GM12801 (cell line): Measurements from ENCODE around the gene CCDC33.

Experiments
- TF ChIP-seq, protein P1 (sequence below): IDR thresholded peaks from one replicate; pipeline ENCODE4 v1.5.1; 2011; ENCODE audit warnings: control low read depth; ENCODE audit not compliant: insufficient read length; ENCODE audit errors: extremely low read depth

Gene CCDC33

DNA sequence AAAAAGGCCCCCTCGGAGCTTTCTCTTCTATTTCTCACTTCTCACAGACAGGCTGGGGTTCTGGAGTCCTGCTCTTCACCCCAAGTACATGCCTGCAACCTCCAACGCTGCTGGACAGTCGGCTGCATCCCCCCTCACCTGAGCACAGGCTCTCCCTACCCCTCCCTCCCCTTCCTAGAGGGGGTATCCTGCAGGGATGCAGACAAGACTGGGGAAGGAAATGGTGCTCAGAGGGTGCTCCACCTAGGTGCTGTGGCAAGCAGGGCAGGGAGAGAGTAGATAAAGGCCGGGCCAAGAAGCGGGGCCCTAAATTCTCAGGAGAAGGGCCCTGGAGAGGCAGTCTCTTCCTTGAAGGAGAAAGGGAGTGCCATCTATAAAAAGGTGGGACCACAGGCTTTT lies 26.6 kb upstream of the CCDC33 start:
- TF ChIP-seq, protein P1, sequence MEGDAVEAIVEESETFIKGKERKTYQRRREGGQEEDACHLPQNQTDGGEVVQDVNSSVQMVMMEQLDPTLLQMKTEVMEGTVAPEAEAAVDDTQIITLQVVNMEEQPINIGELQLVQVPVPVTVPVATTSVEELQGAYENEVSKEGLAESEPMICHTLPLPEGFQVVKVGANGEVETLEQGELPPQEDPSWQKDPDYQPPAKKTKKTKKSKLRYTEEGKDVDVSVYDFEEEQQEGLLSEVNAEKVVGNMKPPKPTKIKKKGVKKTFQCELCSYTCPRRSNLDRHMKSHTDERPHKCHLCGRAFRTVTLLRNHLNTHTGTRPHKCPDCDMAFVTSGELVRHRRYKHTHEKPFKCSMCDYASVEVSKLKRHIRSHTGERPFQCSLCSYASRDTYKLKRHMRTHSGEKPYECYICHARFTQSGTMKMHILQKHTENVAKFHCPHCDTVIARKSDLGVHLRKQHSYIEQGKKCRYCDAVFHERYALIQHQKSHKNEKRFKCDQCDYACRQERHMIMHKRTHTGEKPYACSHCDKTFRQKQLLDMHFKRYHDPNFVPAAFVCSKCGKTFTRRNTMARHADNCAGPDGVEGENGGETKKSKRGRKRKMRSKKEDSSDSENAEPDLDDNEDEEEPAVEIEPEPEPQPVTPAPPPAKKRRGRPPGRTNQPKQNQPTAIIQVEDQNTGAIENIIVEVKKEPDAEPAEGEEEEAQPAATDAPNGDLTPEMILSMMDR = no peak

DNA sequence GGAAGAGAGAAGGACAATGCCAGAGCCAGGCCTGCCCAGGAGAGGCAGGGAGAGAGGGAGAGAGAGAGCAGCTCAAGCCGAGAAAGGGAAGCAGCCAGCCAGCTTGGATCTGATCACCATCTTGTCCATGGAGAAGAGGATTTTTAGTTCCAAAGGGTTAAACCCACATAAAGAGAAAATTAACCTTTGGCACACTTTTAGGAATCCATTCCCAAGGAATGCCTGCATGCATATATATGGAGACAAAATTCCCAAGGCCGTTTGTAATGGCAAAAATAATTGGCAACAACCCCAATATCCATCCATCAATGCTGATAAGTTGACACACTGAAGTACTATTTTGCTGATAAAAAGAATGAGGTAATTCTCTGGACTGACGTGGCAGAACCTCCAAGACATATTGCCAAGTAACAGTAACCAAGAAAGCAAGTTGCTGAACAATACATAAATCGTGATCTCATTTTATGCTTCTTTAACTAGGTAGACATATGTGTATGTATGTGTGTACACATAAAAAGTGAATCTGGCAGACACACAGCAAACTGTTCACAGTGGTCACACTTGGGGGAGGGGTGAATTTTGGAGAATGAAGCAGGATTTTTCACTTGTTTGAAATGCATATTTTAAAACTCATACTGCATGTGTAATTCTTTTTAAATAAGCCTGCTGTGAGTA lies 26.0 kb upstream of the CCDC33 start:
- TF ChIP-seq, protein P1 = no peak

DNA sequence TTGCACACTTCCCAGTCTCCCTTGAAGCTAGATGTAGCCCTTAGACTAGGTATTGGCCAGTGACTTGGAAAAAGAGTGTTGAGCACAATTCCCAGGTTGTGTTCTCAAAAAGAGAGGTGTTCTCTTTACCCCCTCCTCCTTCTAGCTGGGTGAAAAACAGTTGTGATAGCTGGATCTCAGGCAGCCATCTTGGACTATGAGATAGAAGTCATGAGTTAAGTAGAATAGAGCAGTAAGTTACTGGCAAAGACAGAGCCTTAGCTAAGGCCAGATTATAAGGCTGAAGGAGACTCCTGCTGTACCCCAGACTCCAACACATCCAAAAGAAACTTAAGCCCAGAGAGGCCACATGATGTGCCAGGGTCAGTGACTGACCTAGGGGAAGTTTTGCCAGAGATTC lies 25.4 kb upstream of the CCDC33 start:
- TF ChIP-seq, protein P1 = no peak

DNA sequence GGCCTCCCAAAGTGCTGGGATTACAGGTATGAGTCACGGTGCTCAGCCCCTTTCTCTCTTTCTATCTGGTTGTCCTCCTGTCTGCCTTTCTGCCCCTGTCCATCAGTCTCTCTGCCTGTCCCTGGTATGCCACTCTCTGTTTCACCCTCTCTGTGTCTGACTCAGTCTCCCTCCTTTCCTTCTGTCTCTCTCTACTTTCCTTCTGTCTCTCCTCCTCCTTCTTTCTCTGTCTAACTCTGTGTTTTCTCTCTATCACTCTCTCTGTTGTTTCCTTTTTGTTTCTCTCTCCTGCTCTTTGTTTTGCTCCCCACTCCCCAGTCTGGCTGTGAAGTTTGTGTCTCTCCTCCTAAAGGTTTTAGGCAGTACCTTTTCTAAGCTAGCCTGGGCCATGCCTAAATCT lies 24.5 kb upstream of the CCDC33 start:
- TF ChIP-seq, protein P1 = no peak

DNA sequence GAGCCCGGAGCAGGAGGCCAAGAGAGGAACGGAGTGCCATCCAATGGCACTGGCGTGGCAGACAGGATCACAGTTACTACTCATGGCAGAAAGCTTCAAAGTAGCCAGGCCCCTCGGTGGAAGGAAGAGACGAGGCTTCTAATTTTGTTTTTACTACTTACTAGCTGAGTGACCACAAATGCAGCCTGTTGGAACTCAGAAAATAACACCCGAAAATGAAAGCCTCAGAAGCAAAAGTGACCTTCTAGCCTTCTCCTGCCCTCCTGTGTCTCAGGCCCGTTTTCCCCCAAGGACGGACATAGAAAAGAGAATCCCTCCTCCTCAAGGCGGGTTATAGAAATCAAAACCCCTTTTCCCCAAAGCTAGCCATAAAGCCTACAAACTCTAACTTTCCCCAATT lies 23.6 kb upstream of the CCDC33 start:
- TF ChIP-seq, protein P1 = no peak

DNA sequence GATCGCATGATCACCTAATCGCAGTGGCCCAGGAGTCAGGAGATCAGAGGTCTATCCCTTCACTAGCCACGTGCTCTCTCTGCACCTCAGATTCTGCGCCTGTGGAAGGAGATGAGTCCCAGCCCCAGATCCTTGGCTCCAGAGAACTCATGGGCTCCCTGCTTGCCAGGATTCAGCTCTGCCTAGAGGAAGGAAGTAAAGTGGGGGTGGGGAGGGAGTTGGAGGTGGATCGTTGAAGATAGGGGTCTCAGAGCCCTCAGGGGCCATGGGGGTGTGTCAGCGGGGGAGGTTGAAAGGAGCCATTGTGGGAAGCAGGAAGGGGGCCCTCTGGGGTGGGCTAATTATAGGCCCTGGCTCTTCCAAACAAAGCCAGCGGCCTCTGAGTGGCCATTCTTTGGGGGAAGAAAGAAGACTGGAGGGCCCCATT lies 22.3 kb upstream of the CCDC33 start:
- TF ChIP-seq, protein P1 = no peak

DNA sequence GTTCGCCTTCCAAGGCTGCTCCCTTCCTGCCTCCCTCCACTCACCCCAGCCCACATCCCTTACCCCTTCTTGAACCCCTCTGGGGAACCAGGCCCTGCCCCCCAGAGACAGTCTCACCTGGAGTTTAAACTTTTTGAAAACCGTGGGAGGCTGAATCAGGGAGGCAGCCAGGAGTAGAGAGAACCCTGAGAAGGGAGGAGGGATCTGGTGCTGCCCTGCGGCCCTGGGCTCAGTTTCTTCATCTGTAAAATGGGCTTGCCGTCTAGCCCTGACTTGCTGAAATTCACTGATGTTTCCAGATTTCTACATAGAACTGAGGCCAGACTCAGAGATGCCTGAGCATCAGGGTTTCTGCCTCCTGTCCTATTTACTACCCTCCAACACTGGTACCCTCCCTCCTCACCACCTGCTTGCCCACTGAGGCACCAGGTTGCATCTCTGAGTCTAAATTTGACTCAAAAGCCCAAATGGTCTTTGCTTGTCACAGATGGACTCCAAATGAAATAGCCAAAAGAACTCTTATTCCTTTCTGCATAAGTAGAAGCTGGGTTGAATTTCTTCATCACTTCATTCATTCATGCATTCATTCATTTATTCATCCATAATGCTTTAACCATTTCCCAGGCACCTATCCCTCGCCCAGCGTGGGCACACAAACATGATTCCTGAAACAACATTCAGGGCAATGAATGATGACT lies 21.7 kb upstream of the CCDC33 start:
- TF ChIP-seq, protein P1 = no peak
